Pulmonary artery endothelial cell (primary cell): ENCODE data around the gene PRKAR1B. TPM values are rescaled to one million over a fixed set of nuclear protein-coding genes. Genes with fewer than 3 reads are reported as not detected.

Experiments
- DNase-seq: peaks from one replicate; pipeline ENCODE4 v3.0.0-alpha.2; 2011; ENCODE audit warnings: low read depth, low spot score
- total RNA-seq: library from RNA; depleted of rRNA; stranded (reverse); fragments of >200 nt; gene quantifications from 2 replicates; pipeline ENCODE4 v1.2.3, GENCODE V29; 2014

The PRKAR1B gene
- total RNA-seq, 1 donor from 2014 or later: 24.5 TPM

GRCh38 chr7:724298-724697 lies 2.8 kb downstream of the PRKAR1B start:
- no peak for DNase-seq

GRCh38 chr7:723541-723940 lies 3.5 kb downstream of the PRKAR1B start:
- no peak for DNase-seq

- no peak for DNase-seq
These were observed 5.3 kb downstream of the PRKAR1B start for GRCh38 chr7:721619-722248.

GRCh38 chr7:716636-717035 lies 10.4 kb downstream of the PRKAR1B start:
- DNase-seq: no peak

- no peak for DNase-seq
These were observed 10.9 kb downstream of the PRKAR1B start for GRCh38 chr7:716222-716621.

- DNase-seq: no peak
These were observed 12.8 kb downstream of the PRKAR1B start for GRCh38 chr7:714251-714671.

GRCh38 chr7:713488-714230 lies 13.4 kb downstream of the PRKAR1B start:
- no peak for DNase-seq

- no peak for DNase-seq
These were observed 14.0 kb downstream of the PRKAR1B start for GRCh38 chr7:713139-713457.

GRCh38 chr7:712381-713138 lies 14.5 kb downstream of the PRKAR1B start:
- DNase-seq: no peak

- DNase-seq: no peak
These were observed 15.1 kb downstream of the PRKAR1B start for GRCh38 chr7:711922-712380.

- DNase-seq: no peak
These were observed 15.8 kb downstream of the PRKAR1B start for GRCh38 chr7:711093-711921.

GRCh38 chr7:710161-710560 lies 16.9 kb downstream of the PRKAR1B start:
- DNase-seq: no peak

- no peak for DNase-seq
These were observed 19.6 kb downstream of the PRKAR1B start for GRCh38 chr7:707296-708000.

- DNase-seq: no peak
These were observed 20.4 kb downstream of the PRKAR1B start for GRCh38 chr7:706721-707120.

GRCh38 chr7:703049-703448 lies 24.0 kb downstream of the PRKAR1B start:
- no peak for DNase-seq

GRCh38 chr7:701086-701671 lies 25.9 kb downstream of the PRKAR1B start:
- DNase-seq: no peak

- no peak for DNase-seq
These were observed 27.5 kb downstream of the PRKAR1B start for GRCh38 chr7:699476-700170.

GRCh38 chr7:698515-699475 lies 28.3 kb downstream of the PRKAR1B start:
- no peak for DNase-seq
